IMR-90 (cell line): ENCODE results near the gene BRAF. TPM values are rescaled to one million over a fixed set of nuclear protein-coding genes. Genes with fewer than 3 reads are reported as not detected.
A peak's percentile ranks its signal among the peaks of the same experiment; 100 is the strongest.

ENCODE experiments used
- ATAC-seq: fragments of 200-7000 bp; cut with Tn5 transposase; 2 replicates; pipeline ENCODE4 v1.9.1; 2020; ENCODE audit warnings: low read depth, mild to moderate bottlenecking, moderate library complexity
- BruUV-seq: library from RNA; stranded (reverse); fragments of 400-500 nt; replicated peaks from 2 replicates; lab custom pipeline; 2021; lab: Mats Ljungman, UMichigan
- CTCF ChIA-PET: fragments of 300-600 bp; formaldehyde crosslinking; extraction: SDS; loops from one replicate; lab custom pipeline; 2021; ENCODE audit warnings: antibody characterized with exemption; lab: Yijun Ruan, JAX
- POLR2A ChIA-PET: fragments of 300-600 bp; sonication (Branson Sonifier 250); formaldehyde crosslinking; loops from one replicate; lab custom pipeline; 2022; ENCODE audit warnings: antibody characterized with exemption; ENCODE audit not compliant: unreplicated experiment; lab: Charles Lee
- DNase-seq: peaks from one replicate; pipeline ENCODE4 v3.0.0; 2013
- H2AFZ ChIP-seq: replicated peaks from 2 replicates; pipeline ENCODE3; 2013; ENCODE audit warnings: low read length, mild to moderate bottlenecking; ENCODE audit not compliant: poor library complexity
- H2AK5ac ChIP-seq: 2 replicates; pipeline ENCODE4 v1.6.1; 2013; ENCODE audit warnings: low read depth, low read length, inconsistent platforms
- H2AK9ac ChIP-seq: replicated peaks from 2 replicates; pipeline ENCODE3; 2013; ENCODE audit warnings: mild to moderate bottlenecking, low read depth, low read length, moderate library complexity; ENCODE audit not compliant: poor library complexity
- H2BK120ac ChIP-seq: 2 replicates; pipeline ENCODE4 v1.6.1; 2013; ENCODE audit warnings: low read depth, low read length, inconsistent platforms
- H2BK15ac ChIP-seq: 3 replicates; pipeline ENCODE4 v1.6.1; 2013; ENCODE audit warnings: low read depth, low read length, inconsistent platforms
- H2BK20ac ChIP-seq: 2 replicates; pipeline ENCODE4 v1.6.1; 2013; ENCODE audit warnings: low read depth, mild to moderate bottlenecking, inconsistent platforms, low read length, moderate library complexity
- H2BK5ac ChIP-seq: 2 replicates; pipeline ENCODE4 v1.6.1; 2013; ENCODE audit warnings: mild to moderate bottlenecking, low read depth, low read length, inconsistent platforms; ENCODE audit not compliant: poor library complexity, severe bottlenecking
- H3K14ac ChIP-seq: replicated peaks from 2 replicates; pipeline ENCODE4 v1.6.1; 2013; ENCODE audit warnings: low read depth, low read length, inconsistent platforms
- H3K18ac ChIP-seq: 2 replicates; pipeline ENCODE4 v1.6.1; 2013; ENCODE audit warnings: low read depth, low read length, control low read depth
- H3K23ac ChIP-seq: 2 replicates; pipeline ENCODE4 v1.6.1; 2013; ENCODE audit warnings: low read depth, low read length, inconsistent platforms
- H3K27ac ChIP-seq: 2 replicates; pipeline ENCODE4 v1.5.1; 2013; ENCODE audit warnings: mild to moderate bottlenecking, control low read depth, low read length; ENCODE audit not compliant: insufficient read depth
- H3K27me3 ChIP-seq: 2 replicates; pipeline ENCODE4 v1.6.1; 2013; ENCODE audit warnings: low read length; ENCODE audit not compliant: control insufficient read depth, insufficient read depth
- H3K36me3 ChIP-seq: 2 replicates; pipeline ENCODE4 v1.6.1; 2013; ENCODE audit warnings: low read length, mixed read lengths; ENCODE audit not compliant: control insufficient read depth, insufficient read depth
- H3K4ac ChIP-seq: 2 replicates; pipeline ENCODE4 v1.6.1; 2013; ENCODE audit warnings: low read depth, low read length, inconsistent platforms
- H3K4me1 ChIP-seq: 2 replicates; pipeline ENCODE4 v1.6.1; 2013; ENCODE audit warnings: low read length, mixed read lengths; ENCODE audit not compliant: control insufficient read depth, insufficient read depth
- H3K4me2 ChIP-seq: 2 replicates; pipeline ENCODE4 v1.6.1; 2013; ENCODE audit warnings: low read depth, mild to moderate bottlenecking, control low read depth, low read length, moderate library complexity
- H3K4me3 ChIP-seq: 2 replicates; pipeline ENCODE4 v1.5.1; 2013; ENCODE audit warnings: low read depth, mild to moderate bottlenecking, control low read depth, low read length, moderate library complexity; ENCODE audit not compliant: insufficient read depth
- H3K56ac ChIP-seq: 2 replicates; pipeline ENCODE4 v1.6.1; 2013; ENCODE audit warnings: low read length, inconsistent platforms; ENCODE audit not compliant: insufficient read depth; ENCODE audit errors: extremely low read depth
- H3K79me1 ChIP-seq, 2 experiments: 2 replicates each; pipeline ENCODE4 v1.6.1; 2013; ENCODE audit warnings: low read length in 2 of 2, inconsistent platforms in 1 of 2, low read depth in 1 of 2
- H3K9ac ChIP-seq: 2 replicates; pipeline ENCODE4 v1.6.1; 2013; ENCODE audit warnings: low read depth, low read length, control low read depth
- H3K9me1 ChIP-seq: 2 replicates; pipeline ENCODE4 v1.6.1; 2013; ENCODE audit warnings: low read length, inconsistent platforms; ENCODE audit not compliant: insufficient read depth
- H3K9me3 ChIP-seq: 2 replicates; pipeline ENCODE4 v1.6.1; 2013; ENCODE audit warnings: low read length; ENCODE audit not compliant: control insufficient read depth, insufficient read depth
- H4K20me1 ChIP-seq: 2 replicates; pipeline ENCODE4 v1.6.1; 2013; ENCODE audit warnings: low read length, inconsistent platforms; ENCODE audit not compliant: insufficient read depth
- H4K5ac ChIP-seq: 2 replicates; pipeline ENCODE4 v1.6.1; 2013; ENCODE audit warnings: mild to moderate bottlenecking, low read depth, low read length, control low read depth
- H4K8ac ChIP-seq, 2 experiments: 2 replicates each; pipeline ENCODE4 v1.6.1; 2013; ENCODE audit warnings: low read depth in 2 of 2, low read length in 2 of 2, control low read depth in 1 of 2, inconsistent platforms in 1 of 2
- H4K91ac ChIP-seq: 2 replicates; pipeline ENCODE4 v1.6.1; 2013; ENCODE audit warnings: low read depth, low read length, inconsistent platforms; ENCODE audit not compliant: insufficient read depth
- BHLHE40 ChIP-seq: fragments of 150-350 bp; IDR thresholded peaks from 2 replicates; pipeline ENCODE4 v1.6.1; 2016; ENCODE audit warnings: mild to moderate bottlenecking, low read depth, low read length
- CEBPB ChIP-seq: IDR thresholded peaks from 2 replicates; pipeline ENCODE4 v1.6.1; 2012; ENCODE audit warnings: low read depth, low read length, improper control_type of control experiment
- CHD1 ChIP-seq: IDR thresholded peaks from 2 replicates; pipeline ENCODE4 v1.6.1; 2012; ENCODE audit warnings: low read depth, low read length, improper control_type of control experiment
- CTCF ChIP-seq: conservative IDR thresholded peaks from 2 replicates; pipeline ENCODE4 v1.5.1; 2012; ENCODE audit warnings: mild to moderate bottlenecking, low read depth, low read length, improper control_type of control experiment
- ELK1 ChIP-seq: fragments of 150-350 bp; IDR thresholded peaks from 2 replicates; pipeline ENCODE4 v1.6.1; 2016; ENCODE audit warnings: low read depth, mild to moderate bottlenecking, low read length, moderate library complexity, borderline replicate concordance
- FOS ChIP-seq: fragments of 150-350 bp; IDR thresholded peaks from 2 replicates; pipeline ENCODE4 v1.6.1; 2016; ENCODE audit warnings: low read depth, low read length
- MAFK ChIP-seq: IDR thresholded peaks from 2 replicates; pipeline ENCODE4 v1.6.1; 2012; ENCODE audit warnings: low read depth, low read length, improper control_type of control experiment
- MXI1 ChIP-seq: IDR thresholded peaks from 2 replicates; pipeline ENCODE4 v1.6.1; 2012; ENCODE audit warnings: low read depth, mild to moderate bottlenecking, low read length, moderate library complexity, borderline replicate concordance
- NFE2L2 ChIP-seq: fragments of 150-350 bp; IDR thresholded peaks from 2 replicates; pipeline ENCODE4 v1.6.1; 2016; ENCODE audit warnings: low read depth, mild to moderate bottlenecking, low read length
- POLR2A ChIP-seq: IDR thresholded peaks from 2 replicates; pipeline ENCODE4 v1.6.1; 2012; ENCODE audit warnings: mild to moderate bottlenecking, low read depth, low read length
- RAD21 ChIP-seq: IDR thresholded peaks from 2 replicates; pipeline ENCODE4 v1.6.1; 2012; ENCODE audit warnings: low read length, improper control_type of control experiment
- RCOR1 ChIP-seq: IDR thresholded peaks from 2 replicates; pipeline ENCODE4 v1.6.1; 2012; ENCODE audit warnings: mild to moderate bottlenecking, low read length, improper control_type of control experiment; ENCODE audit not compliant: insufficient replicate concordance
- RFX5 ChIP-seq: IDR thresholded peaks from 2 replicates; pipeline ENCODE4 v1.8.0; 2012; ENCODE audit warnings: low read depth, mild to moderate bottlenecking, low read length, moderate library complexity
- SMC3 ChIP-seq: fragments of 150-350 bp; IDR thresholded peaks from 2 replicates; pipeline ENCODE4 v1.6.1; 2016; ENCODE audit warnings: low read depth, mild to moderate bottlenecking, antibody characterized with exemption, low read length, moderate library complexity
- WGBS, 2 experiments: methylation state at CpG; one replicate each; pipeline versions ENCODE4 v1.1.5 to v1.1.7; 2013; ENCODE audit warnings: missing lambda C conversion rate in 2 of 2; ENCODE audit not compliant: insufficient read length in 1 of 2; ENCODE audit errors: extremely low coverage in 2 of 2; 5-methylcytosine and 5-hydroxymethylcytosine counted together
- dilution Hi-C: fragments of 300-500 bp; cut with HindIII; formaldehyde crosslinking; loops from one replicate; pipeline ENCODE4 v1.14.3; 2018; ENCODE audit warnings: low sequenced_read_pairs; ENCODE audit not compliant: unreplicated experiment
- in situ Hi-C: fragments of 300-500 bp; cut with MboI; formaldehyde crosslinking; loops from 3 replicates; pipeline ENCODE4 v1.14.3; 2019; ENCODE audit warnings: low sequenced_read_pairs, inconsistent platforms, mixed read lengths
- intact Hi-C: fragments of 100-400 bp; cut with micrococcal nuclease; formaldehyde crosslinking; loops from 2 replicates; pipeline ENCODE4 v1.10.0; 2022
- polyA plus RNA-seq, 3 experiments: library from polyadenylated mRNA; depleted of rRNA; stranded (reverse); fragments of >200 nt; gene quantifications; 2 replicates each; pipeline ENCODE4 v1.2.3, GENCODE V29; 2012; ENCODE audit warnings: low replicate concordance in 1 of 3
- total RNA-seq: library from RNA; depleted of rRNA; stranded (reverse); fragments of >200 nt; gene quantifications from 2 replicates; pipeline ENCODE4 v1.2.3, GENCODE V29; 2012
- TF ChIP-seq, protein P1 (sequence below): fragments of 150-350 bp; IDR thresholded peaks from 2 replicates; pipeline ENCODE4 v1.6.1; 2017; ENCODE audit warnings: mild to moderate bottlenecking, antibody characterized with exemption, low read length, low read depth

The BRAF gene
- total and polyA plus RNA-seq, 2 of the 4 experiments (the other 2 are of a cell fraction) = 5.7 to 12.9 TPM

DNA sequence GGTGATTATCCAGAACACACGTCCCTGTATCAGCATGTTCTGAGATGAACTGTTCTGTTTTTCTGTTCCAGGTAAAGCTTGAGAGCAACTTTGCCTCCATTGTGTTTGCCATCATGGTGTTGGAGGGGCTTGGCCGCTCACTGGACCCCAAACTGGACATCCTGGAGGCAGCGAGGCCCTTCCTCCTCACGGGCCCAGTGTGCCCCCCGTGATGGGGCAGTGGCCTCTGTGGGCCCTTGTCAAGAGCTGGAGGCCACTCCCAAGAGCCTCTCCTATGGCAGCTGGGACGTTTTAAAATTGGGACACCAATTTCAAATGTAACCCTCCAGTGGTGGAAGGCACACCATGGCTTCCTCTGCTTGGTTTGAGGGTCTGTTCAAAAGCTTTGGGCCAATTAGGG, 230.1 kb downstream of the BRAF start:
- CTCF ChIA-PET = no interaction called here
- in situ Hi-C loops = no loop called here
- no peak overlapping the region for H3K27ac ChIP-seq
- H3K9me1 ChIP-seq = peaks cover 6% of the 10 kb centered on the region; the same call in 1 of the 2 replicates
- dilution Hi-C loops = no loop called here
- no peak overlapping the region for H3K23ac ChIP-seq
- no peak overlapping the region for H3K18ac ChIP-seq
- H3K4me2 ChIP-seq = no peak overlapping the region
- no CpG with 5 or more reads among the region's 6 CpGs for WGBS, 2 experiments
- no peak overlapping the region for H2AFZ ChIP-seq
- H2BK5ac ChIP-seq = no peak overlapping the region
- no peak overlapping the region for H4K5ac ChIP-seq
- H2BK15ac ChIP-seq = no peak overlapping the region
- H4K91ac ChIP-seq = no peak overlapping the region
- H3K9me3 ChIP-seq = no peaks in the 10 kb centered on the region
- peaks cover 5% of the 10 kb centered on the region for H3K4me1 ChIP-seq
- intact Hi-C loops = loop anchor here (10.0 kb wide), 1 partner anchor 230 kb away; the partner anchor contains the start of gene BRAF
- ATAC-seq (no peak), DNase-seq (no peak)
- H3K14ac ChIP-seq = no peak overlapping the region
- TF ChIP-seq MXI1 (no peak), CTCF (no peak), RFX5 (no peak), MAFK (no peak), CHD1 (no peak), RAD21 (no peak), CEBPB (no peak), BHLHE40 (no peak), RCOR1 (no peak), FOS (no peak), NFE2L2 (no peak), POLR2A (no peak), SMC3 (no peak), ELK1 (no peak)
- TF ChIP-seq, protein P1, sequence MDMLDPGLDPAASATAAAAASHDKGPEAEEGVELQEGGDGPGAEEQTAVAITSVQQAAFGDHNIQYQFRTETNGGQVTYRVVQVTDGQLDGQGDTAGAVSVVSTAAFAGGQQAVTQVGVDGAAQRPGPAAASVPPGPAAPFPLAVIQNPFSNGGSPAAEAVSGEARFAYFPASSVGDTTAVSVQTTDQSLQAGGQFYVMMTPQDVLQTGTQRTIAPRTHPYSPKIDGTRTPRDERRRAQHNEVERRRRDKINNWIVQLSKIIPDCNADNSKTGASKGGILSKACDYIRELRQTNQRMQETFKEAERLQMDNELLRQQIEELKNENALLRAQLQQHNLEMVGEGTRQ = no peak
- no peaks in the 10 kb centered on the region for H3K27me3 ChIP-seq
- no peak overlapping the region for H2AK5ac ChIP-seq
- H4K20me1 ChIP-seq = no peaks in the 10 kb centered on the region; the same call in 1 of the 2 replicates
- peak overlapping the region; percentile 51 for H2AK9ac ChIP-seq
- H3K56ac ChIP-seq = no peak overlapping the region
- H4K8ac ChIP-seq = no peak overlapping the region
- no TSS peak for BruUV-seq
- H3K79me1 ChIP-seq = peaks cover 11 to 17% of the 10 kb centered on the region in 2 experiments; a peak in 3 of 4 replicates
- no peak overlapping the region for H2BK120ac ChIP-seq
- H3K4me3 ChIP-seq = no peak overlapping the region
- H3K4ac ChIP-seq = no peak overlapping the region
- no peaks in the 10 kb centered on the region; the same call in 1 of the 2 replicates for H3K36me3 ChIP-seq
- no peak overlapping the region for H2BK20ac ChIP-seq
- no peak overlapping the region for H3K9ac ChIP-seq
- POLR2A ChIA-PET = no interaction called here
